Natural killer cell treated with Interleukin-12 subunit alpha and Interleukin-12 subunit beta and Interleukin-15 and Interleukin-18, amount 100 ng/mL, for 72 hours (primary cell): ENCODE results near the gene RPP40. TPM values are rescaled to one million over a fixed set of nuclear protein-coding genes. Genes with fewer than 3 reads are reported as not detected.

Source experiments
- ATAC-seq, 2 donors: fragments of 150-1000 bp; cut with Tn5 transposase in 1 of 2; sonication (Bioruptor Pico), chemical (Tn5 transposase) in 1 of 2; 2 replicates each; pipeline ENCODE4 v1.10.0; 2021
- DNase-seq: peaks from one replicate; pipeline ENCODE4 v3.0.0; 2022; ENCODE audit warnings: low spot score
- H3K27ac Mint-ChIP-seq, 2 donors: 1 replicate in 1 of 2; 2 replicates in 1 of 2; pipeline ENCODE4 v1.8.0; 2022; ENCODE audit warnings: mixed read lengths in 2 of 2, mild to moderate bottlenecking in 1 of 2, moderate library complexity in 1 of 2
- H3K27me3 Mint-ChIP-seq, 2 donors: 1 replicate in 1 of 2; 2 replicates in 1 of 2; pipeline ENCODE4 v1.8.0; 2022; ENCODE audit warnings: mixed read lengths in 2 of 2
- H3K36me3 Mint-ChIP-seq: one replicate; pipeline ENCODE4 v1.8.0; 2022; ENCODE audit warnings: mixed read lengths
- H3K4me1 Mint-ChIP-seq, 2 donors: 1 replicate in 1 of 2; 2 replicates in 1 of 2; pipeline ENCODE4 v1.8.0; 2022; ENCODE audit warnings: low read depth in 2 of 2, mixed read lengths in 2 of 2, mild to moderate bottlenecking in 1 of 2
- H3K4me3 Mint-ChIP-seq: one replicate; pipeline ENCODE4 v1.8.0; 2022; ENCODE audit warnings: mixed read lengths
- H3K9me3 Mint-ChIP-seq: 2 replicates; pipeline ENCODE4 v1.8.0; 2022; ENCODE audit warnings: mixed read lengths
- total RNA-seq, 2 donors: library from RNA; stranded (reverse); gene quantifications; one replicate each; pipeline ENCODE4 v1.2.3, GENCODE V29; 2022

RPP40 gene
- total RNA-seq, 2 donors from 2014 or later, result 7.3 to 9.1 TPM

DNA sequence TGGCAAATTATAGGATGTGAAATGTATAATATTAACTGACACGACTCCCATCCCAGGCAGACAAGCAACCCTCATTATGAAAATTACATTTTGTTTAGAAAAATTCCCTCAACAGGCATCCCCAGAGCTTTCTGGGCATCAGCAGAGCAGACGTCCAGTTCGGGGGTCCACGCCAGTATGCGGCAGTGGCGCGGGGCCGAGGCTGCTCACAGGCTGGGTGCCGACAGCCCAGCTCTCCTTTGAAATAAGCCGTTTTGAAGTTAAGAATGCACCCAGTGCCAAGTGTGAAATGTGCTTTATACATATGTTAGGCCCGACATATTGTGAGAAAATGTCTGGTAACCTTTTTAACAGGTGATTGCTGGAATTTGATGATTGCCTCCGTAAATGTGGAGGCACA lies 50.4 kb downstream of the RPP40 start:
- ATAC-seq, result no peak
- Mint-ChIP-seq H3K27me3 (no peaks in the 10 kb centered on the region), H3K4me1 (no peaks in the 10 kb centered on the region), H3K4me3 (no peak overlapping the region), H3K36me3 (peaks cover 5% of the 10 kb centered on the region), H3K27ac (no peak overlapping the region), H3K9me3 (no peaks in the 10 kb centered on the region)
- no peak for DNase-seq

DNA sequence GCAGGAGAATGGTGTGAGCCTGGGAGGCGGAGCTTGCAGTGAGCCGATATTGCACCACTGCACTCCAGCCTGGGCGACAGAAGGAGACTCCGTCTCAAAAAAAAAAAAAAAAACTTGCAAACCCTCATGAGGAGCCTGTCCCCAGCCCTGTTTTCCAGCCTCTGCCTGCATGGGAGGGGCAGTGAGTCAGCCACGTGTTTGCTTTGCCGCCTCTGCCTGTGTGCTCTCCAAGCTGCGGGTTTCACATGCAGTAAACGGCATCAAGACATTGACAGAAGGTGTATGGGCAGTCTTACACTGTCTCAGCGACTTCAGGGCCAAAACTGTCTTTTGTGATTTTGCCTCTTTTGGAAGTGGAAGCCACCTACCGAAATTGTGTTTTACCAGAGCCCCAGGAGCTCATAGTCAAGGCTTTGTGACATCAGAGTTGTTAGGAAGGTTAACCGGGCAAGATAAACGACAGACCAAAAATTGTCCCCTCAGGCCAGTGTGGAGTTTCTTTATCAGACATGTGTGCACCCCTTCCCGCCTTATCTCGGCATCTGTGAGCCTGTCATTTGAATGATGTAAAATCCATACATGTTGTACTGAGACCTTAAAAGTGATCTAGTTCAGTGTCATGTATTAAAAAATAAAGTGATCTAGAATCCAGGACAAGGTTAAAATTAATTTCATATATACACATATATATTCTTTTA lies 52.9 kb downstream of the RPP40 start:
- Mint-ChIP-seq H3K9me3 (no peaks in the 10 kb centered on the region), H3K4me3 (no peak overlapping the region), H3K36me3 (peaks cover 5% of the 10 kb centered on the region), H3K27ac (no peak overlapping the region), H3K4me1 (no peaks in the 10 kb centered on the region), H3K27me3 (no peaks in the 10 kb centered on the region)
- no peak for ATAC-seq
- DNase-seq, result no peak

GRCh38 chr6:4950076-4950475 lies 53.8 kb downstream of the RPP40 start:
- H3K4me1 Mint-ChIP-seq, result no peaks in the 10 kb centered on the region
- ATAC-seq, result no peak
- no peak overlapping the region for H3K4me3 Mint-ChIP-seq
- no peaks in the 10 kb centered on the region for H3K9me3 Mint-ChIP-seq
- H3K36me3 Mint-ChIP-seq, result peaks cover 5% of the 10 kb centered on the region
- H3K27ac Mint-ChIP-seq, result no peak overlapping the region
- no peak for DNase-seq
- H3K27me3 Mint-ChIP-seq, result no peaks in the 10 kb centered on the region

DNA sequence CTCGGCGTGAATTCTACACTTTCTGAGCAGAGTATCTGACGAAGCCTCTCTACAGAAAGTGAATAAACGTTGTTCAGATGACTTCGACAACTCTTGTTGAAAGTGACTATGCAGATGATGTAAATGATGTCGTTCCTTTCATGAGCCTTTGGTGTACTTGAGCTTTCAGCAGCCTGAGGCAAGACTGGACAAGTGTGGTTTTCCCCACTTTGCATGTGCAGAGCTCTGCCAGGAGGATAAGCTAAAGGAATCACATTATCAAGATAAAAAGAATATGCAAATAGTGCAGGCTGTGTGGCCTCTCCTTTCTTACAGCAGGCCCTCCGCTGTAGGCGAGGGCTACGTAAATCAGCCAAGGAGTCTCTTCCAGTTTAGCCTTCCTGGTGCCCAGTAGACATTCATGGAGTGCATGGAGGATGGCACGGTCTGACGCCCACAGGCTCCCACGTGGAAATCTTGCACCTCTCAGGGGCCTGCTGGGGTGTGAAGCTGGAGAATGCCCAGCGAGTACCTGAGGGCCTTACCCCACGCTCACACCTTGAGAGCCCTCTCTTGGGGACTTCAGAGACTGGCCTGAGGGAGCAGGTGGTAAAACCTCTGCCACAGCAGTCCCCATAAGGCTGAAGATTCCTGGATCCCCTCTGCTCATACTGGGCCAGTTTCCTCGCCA lies 54.9 kb downstream of the RPP40 start:
- no peak overlapping the region for H3K27ac Mint-ChIP-seq
- peaks cover 4 to 7% of the 10 kb centered on the region in 2 donors for H3K4me1 Mint-ChIP-seq
- H3K27me3 Mint-ChIP-seq, result no peaks in the 10 kb centered on the region
- no peak overlapping the region for H3K4me3 Mint-ChIP-seq
- no peak for DNase-seq
- peaks cover 9% of the 10 kb centered on the region for H3K36me3 Mint-ChIP-seq
- H3K9me3 Mint-ChIP-seq, result no peaks in the 10 kb centered on the region
- no peak for ATAC-seq

DNA sequence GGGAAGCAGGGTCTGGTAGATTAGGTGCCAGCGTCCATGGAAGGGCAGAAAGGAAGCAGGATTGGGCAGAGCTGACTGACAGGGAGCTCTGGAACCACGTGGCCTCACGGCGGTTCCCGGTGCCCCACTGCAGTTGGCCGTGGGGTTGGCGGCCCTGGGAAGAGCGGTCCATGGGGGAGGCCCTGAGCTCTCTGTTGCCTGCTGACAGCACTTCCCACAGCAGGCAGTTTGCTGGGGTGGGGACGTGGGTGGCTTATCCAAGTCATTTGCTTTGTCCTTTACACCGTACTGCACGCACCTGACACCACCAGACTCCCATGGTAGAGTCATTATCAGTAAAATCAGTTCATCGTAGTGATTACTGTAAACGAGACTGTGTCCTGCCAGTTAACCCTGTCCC lies 56.1 kb downstream of the RPP40 start:
- Mint-ChIP-seq H3K4me1 (peaks cover 16 to 18% of the 10 kb centered on the region in 2 donors), H3K27me3 (no peaks in the 10 kb centered on the region), H3K4me3 (no peak overlapping the region), H3K9me3 (no peaks in the 10 kb centered on the region), H3K27ac (no peak overlapping the region), H3K36me3 (peaks cover 11% of the 10 kb centered on the region)
- ATAC-seq (no peak), DNase-seq (no peak)

- DNase-seq (no peak), ATAC-seq (no peak)
- peaks cover 11% of the 10 kb centered on the region for H3K36me3 Mint-ChIP-seq
- no peak overlapping the region for H3K27ac Mint-ChIP-seq
- peaks cover 28 to 30% of the 10 kb centered on the region in 2 donors for H3K4me1 Mint-ChIP-seq
- no peaks in the 10 kb centered on the region for H3K27me3 Mint-ChIP-seq
- H3K4me3 Mint-ChIP-seq, result no peak overlapping the region
- no peaks in the 10 kb centered on the region for H3K9me3 Mint-ChIP-seq
These were observed 57.3 kb downstream of the RPP40 start for GRCh38 chr6:4946521-4946920.

Other genes with a start within 250 kb of the RPP40 start
- 10 to 100 TPM; 52.5 to 58.7 TPM for gene CDYL, start 227.6 kb downstream of the RPP40 start, total RNA-seq
- gene PPP1R3G, start 81.3 kb upstream of the RPP40 start, total RNA-seq, result under 1 TPM in 1 of 2 donors, not detected in 1; 0.05 TPM